Neuronal stem cell (in vitro differentiated cells): Measurements from ENCODE around the gene RSKR.

Experiments used
- DNase-seq: peaks from one replicate; pipeline ENCODE4 v3.0.0-alpha.2; 2013; ENCODE audit warnings: low spot score
- H2AFZ ChIP-seq: one replicate; pipeline ENCODE4 v1.6.1; 2013; ENCODE audit warnings: mild to moderate bottlenecking, low read length, inconsistent platforms
- H2AK5ac ChIP-seq: 2 replicates; pipeline ENCODE4 v1.6.1; 2013; ENCODE audit warnings: low read depth, mild to moderate bottlenecking, inconsistent platforms, low read length, moderate library complexity, mixed read lengths
- H2BK120ac ChIP-seq: 2 replicates; pipeline ENCODE4 v1.6.1; 2013; ENCODE audit warnings: low read depth, mild to moderate bottlenecking, inconsistent platforms, low read length, moderate library complexity, mixed read lengths
- H2BK12ac ChIP-seq: one replicate; pipeline ENCODE4 v1.6.1; 2013; ENCODE audit warnings: low read length, inconsistent platforms
- H2BK15ac ChIP-seq: 2 replicates; pipeline ENCODE4 v1.6.1; 2013; ENCODE audit warnings: mild to moderate bottlenecking, low read length, inconsistent platforms, mixed read lengths
- H2BK5ac ChIP-seq: one replicate; pipeline ENCODE4 v1.6.1; 2013; ENCODE audit warnings: inconsistent platforms, mild to moderate bottlenecking, low read length, moderate library complexity
- H3K14ac ChIP-seq: one replicate; pipeline ENCODE4 v1.6.1; 2013; ENCODE audit warnings: low read length, inconsistent platforms
- H3K18ac ChIP-seq: 2 replicates; pipeline ENCODE4 v1.6.1; 2013; ENCODE audit warnings: low read length, inconsistent platforms
- H3K23ac ChIP-seq: 2 replicates; pipeline ENCODE4 v1.6.1; 2013; ENCODE audit warnings: low read depth, mild to moderate bottlenecking, mixed read lengths, low read length, inconsistent platforms; ENCODE audit not compliant: poor library complexity
- H3K27ac ChIP-seq: replicated peaks from 3 replicates; pipeline ENCODE4 v1.5.1; 2013; ENCODE audit warnings: low read length, inconsistent platforms
- H3K27me3 ChIP-seq, 3 experiments: 2 replicates each; pipeline ENCODE4 v1.6.1; 2013; ENCODE audit warnings: low read length in 3 of 3, mild to moderate bottlenecking in 2 of 3, inconsistent platforms in 1 of 3, low read depth in 1 of 3, mixed read lengths in 1 of 3, moderate library complexity in 1 of 3; ENCODE audit not compliant: control insufficient read depth in 3 of 3, insufficient read depth in 3 of 3
- H3K36me3 ChIP-seq, 2 donors: replicated peaks in 1 of 2; 2 replicates each; pipeline ENCODE4 v1.6.1; 2013; ENCODE audit warnings: low read length in 2 of 2; ENCODE audit not compliant: control insufficient read depth in 2 of 2, insufficient read depth in 2 of 2
- H3K4ac ChIP-seq: 2 replicates; pipeline ENCODE4 v1.6.1; 2013; ENCODE audit warnings: inconsistent platforms, mild to moderate bottlenecking, low read length, moderate library complexity
- H3K4me1 ChIP-seq, 2 donors: 1 replicate in 1 of 2; 2 replicates in 1 of 2; pipeline ENCODE4 v1.6.1; 2013; ENCODE audit warnings: low read length in 2 of 2, low read depth in 1 of 2; ENCODE audit not compliant: control insufficient read depth in 2 of 2, insufficient read depth in 1 of 2
- H3K4me2 ChIP-seq: one replicate; pipeline ENCODE4 v1.6.1; 2013; ENCODE audit warnings: mild to moderate bottlenecking, low read length, inconsistent platforms; ENCODE audit not compliant: insufficient read depth, poor library complexity, severe bottlenecking
- H3K4me3 ChIP-seq, 2 donors: 2 replicates each; pipeline ENCODE4 v1.5.1; 2013; ENCODE audit warnings: low read length in 2 of 2, mild to moderate bottlenecking in 2 of 2, inconsistent platforms in 1 of 2, moderate library complexity in 1 of 2
- H3K79me1 ChIP-seq: one replicate; pipeline ENCODE4 v1.6.1; 2013; ENCODE audit warnings: low read depth, mild to moderate bottlenecking, inconsistent platforms, low read length, moderate library complexity
- H3K9ac ChIP-seq: one replicate; pipeline ENCODE4 v1.6.1; 2013; ENCODE audit warnings: mild to moderate bottlenecking, low read depth, low read length, inconsistent platforms; ENCODE audit not compliant: poor library complexity
- H3K9me3 ChIP-seq, 2 donors: replicated peaks in 1 of 2; 2 replicates each; pipeline versions ENCODE3 to v1.6.1; 2013; ENCODE audit warnings: low read length in 2 of 2, mild to moderate bottlenecking in 2 of 2, inconsistent platforms in 1 of 2, low read depth in 1 of 2, mixed read lengths in 1 of 2, moderate library complexity in 1 of 2; ENCODE audit not compliant: control insufficient read depth in 2 of 2, insufficient read depth in 1 of 2
- H4K8ac ChIP-seq: one replicate; pipeline ENCODE4 v1.6.1; 2013; ENCODE audit warnings: low read depth, mild to moderate bottlenecking, inconsistent platforms, low read length, moderate library complexity
- H4K91ac ChIP-seq: one replicate; pipeline ENCODE4 v1.6.1; 2013; ENCODE audit warnings: low read length, low read depth, mild to moderate bottlenecking, inconsistent platforms; ENCODE audit not compliant: poor library complexity
- WGBS, 2 donors: extraction: QIAGEN DNeasy Blood & Tissue Kit; methylation state at CpG; one replicate each; pipeline ENCODE4 v1.1.7; 2013; ENCODE audit warnings: missing lambda C conversion rate in 2 of 2, mixed read lengths in 1 of 2; ENCODE audit not compliant: insufficient read length in 2 of 2, insufficient replicate concordance in 1 of 2; ENCODE audit errors: extremely low coverage in 2 of 2; 5-methylcytosine and 5-hydroxymethylcytosine counted together

Gene RSKR

DNA sequence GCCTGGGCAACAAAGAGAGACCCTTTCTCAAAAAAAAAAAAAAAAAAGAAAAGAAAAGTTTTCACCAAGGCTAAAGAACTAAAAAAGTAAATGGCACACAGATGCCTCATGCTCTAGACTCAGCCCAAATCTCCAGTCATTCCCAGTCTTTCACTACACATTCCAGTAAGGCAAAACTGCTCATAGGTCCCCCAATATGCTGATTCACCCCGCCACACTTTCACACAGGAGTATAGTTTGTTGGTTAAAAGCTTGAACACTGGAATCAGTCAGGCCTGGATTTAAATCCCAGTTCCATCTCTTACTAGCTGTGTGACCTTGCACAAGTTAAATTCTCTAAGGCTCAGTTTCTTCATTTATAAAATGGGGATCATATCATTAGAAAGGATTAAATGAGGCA, 44.5 kb downstream of the RSKR start:
- H3K9ac ChIP-seq: no peak overlapping the region
- peaks cover 5% of the 10 kb centered on the region for H3K79me1 ChIP-seq
- H2AFZ ChIP-seq: no peak overlapping the region
- peaks cover 0 to 15% of the 10 kb centered on the region in 2 donors for H3K36me3 ChIP-seq
- H3K4me1 ChIP-seq: peaks cover 0 to 2% of the 10 kb centered on the region in 2 donors
- H3K27ac ChIP-seq: no peak overlapping the region
- H3K14ac ChIP-seq: no peak overlapping the region
- H4K8ac ChIP-seq: no peak overlapping the region
- no peak overlapping the region for H2AK5ac ChIP-seq
- no peak for DNase-seq
- H2BK15ac ChIP-seq: no peak overlapping the region
- no peak overlapping the region for H2BK120ac ChIP-seq
- no peak overlapping the region for H3K23ac ChIP-seq
- no peak overlapping the region for H2BK5ac ChIP-seq
- H2BK12ac ChIP-seq: no peak overlapping the region
- H3K4me2 ChIP-seq: no peak overlapping the region
- H3K4ac ChIP-seq: no peak overlapping the region
- H3K27me3 ChIP-seq: peaks cover 0 to 7% (median 0%) of the 10 kb centered on the region in 3 experiments
- H3K9me3 ChIP-seq: no peaks in the 10 kb centered on the region
- H3K18ac ChIP-seq: no peak overlapping the region
- no CpG with 5 or more reads among the region's 1 CpG for WGBS, 2 donors
- H3K4me3 ChIP-seq: no peak overlapping the region
- no peak overlapping the region for H4K91ac ChIP-seq

DNA sequence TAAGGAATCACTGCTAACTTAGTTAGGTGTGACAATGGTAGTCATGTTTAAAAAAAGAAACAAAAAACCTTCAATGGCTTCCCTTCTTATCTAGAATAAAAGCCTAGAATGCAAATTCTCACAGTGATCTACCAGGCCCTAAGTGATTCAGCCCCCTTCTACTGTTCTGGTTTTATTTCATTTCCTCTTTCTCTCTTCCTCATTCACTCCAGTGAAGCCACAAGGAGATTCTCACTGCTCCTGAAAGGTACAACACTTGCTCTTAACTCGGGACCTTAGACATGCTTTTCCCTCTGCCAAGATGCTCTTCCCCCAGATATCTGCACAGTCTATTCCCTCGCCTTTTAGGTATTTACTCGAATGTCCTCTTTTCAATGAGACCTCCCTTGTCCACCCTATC, 46.4 kb downstream of the RSKR start:
- WGBS, 2 donors: no CpG with 5 or more reads among the region's 3 CpGs
- Histone ChIP-seq H2BK120ac (no peak overlapping the region), H3K4me3 (no peak overlapping the region), H4K91ac (no peak overlapping the region), H2AFZ (no peak overlapping the region), H2AK5ac (no peak overlapping the region), H3K27ac (no peak overlapping the region), H3K23ac (no peak overlapping the region), H2BK12ac (no peak overlapping the region), H3K27me3 (peaks cover 0 to 4% (median 0%) of the 10 kb centered on the region in 3 experiments), H2BK15ac (no peak overlapping the region), H3K4ac (no peak overlapping the region), H3K9me3 (no peaks in the 10 kb centered on the region), H3K79me1 (peaks cover 5% of the 10 kb centered on the region), H3K4me1 (peaks cover 0 to 2% of the 10 kb centered on the region in 2 donors), H3K4me2 (no peak overlapping the region), H4K8ac (no peak overlapping the region), H3K14ac (no peak overlapping the region), H2BK5ac (no peak overlapping the region), H3K9ac (no peak overlapping the region), H3K36me3 (peaks cover 3 to 25% of the 10 kb centered on the region in 2 donors), H3K18ac (no peak overlapping the region)
- DNase-seq: no peak

DNA sequence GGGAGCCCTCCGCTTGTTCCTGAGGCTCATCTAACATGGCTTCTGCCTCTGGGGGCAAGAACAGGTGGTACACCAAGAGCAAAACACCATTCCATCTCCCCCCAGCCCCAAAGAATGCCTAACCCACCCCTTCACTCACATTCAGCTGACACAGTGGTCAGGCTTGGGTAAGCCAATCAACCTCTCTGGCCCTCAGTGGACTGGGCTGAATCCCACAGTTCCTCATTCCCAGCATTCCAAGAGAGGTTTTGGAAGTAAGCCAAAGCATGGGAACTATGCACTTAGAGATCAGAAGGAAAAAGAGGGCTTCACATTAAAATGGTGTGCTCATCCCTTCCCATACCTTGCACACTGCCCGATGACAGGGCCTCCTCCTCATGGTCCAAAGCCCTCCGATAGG, 50.5 kb downstream of the RSKR start:
- Histone ChIP-seq H3K4me1 (no peaks in the 10 kb centered on the region), H3K36me3 (peaks cover 7 to 54% of the 10 kb centered on the region in 2 donors), H4K91ac (no peak overlapping the region), H3K23ac (no peak overlapping the region), H2BK12ac (no peak overlapping the region), H2AK5ac (no peak overlapping the region), H3K79me1 (peaks cover 2% of the 10 kb centered on the region), H3K18ac (no peak overlapping the region), H2AFZ (no peak overlapping the region), H3K27ac (no peak overlapping the region), H2BK5ac (no peak overlapping the region), H4K8ac (no peak overlapping the region), H3K9ac (no peak overlapping the region), H3K4me3 (no peak overlapping the region), H3K4me2 (no peak overlapping the region), H3K4ac (no peak overlapping the region), H2BK120ac (no peak overlapping the region), H3K27me3 (no peaks in the 10 kb centered on the region), H3K9me3 (no peaks in the 10 kb centered on the region), H2BK15ac (no peak overlapping the region), H3K14ac (no peak overlapping the region)
- WGBS, 2 donors: no CpG with 5 or more reads among the region's 3 CpGs
- DNase-seq: no peak
